ENCODE data around the gene E2F6.

The E2F6 gene

GRCh38 chr2:11491348-11491933 lies 25.5 kb upstream of the E2F6 start:
- Histone ChIP-seq H3K9ac (ENCODE audit: low read depth, low read length, poor library complexity, severe bottlenecking) (no peak overlapping the region), H4K20me1 (ENCODE audit: insufficient read depth, low read length, poor library complexity, severe bottlenecking) (no peaks in the 10 kb centered on the region), H3K79me2 (ENCODE audit: insufficient read depth, low read length) (no peaks in the 10 kb centered on the region), H3K9me2 (replicated peaks; ENCODE audit: low read depth, low read length) (no peaks in the 10 kb centered on the region), H3K4me3 (ENCODE audit: low read length, poor library complexity, severe bottlenecking) (no peak overlapping the region), H3K4me2 (ENCODE audit: low read depth, low read length, poor library complexity, severe bottlenecking) (no peak overlapping the region), H3F3A (ENCODE audit: low read depth) (no peaks in the 10 kb centered on the region), H3K9me3 (ENCODE audit: insufficient read depth, low read depth, low read length) (peaks cover 3% of the 10 kb centered on the region; the same call in 1 of the 2 replicates), H2AFZ (ENCODE audit: low read length) (no peak overlapping the region), H3K36me3 (ENCODE audit: insufficient read depth, low read length) (no peaks in the 10 kb centered on the region), H3K27me3 (ENCODE audit: insufficient read depth, low read length, poor library complexity, severe bottlenecking) (no peaks in the 10 kb centered on the region), H3K4me1 (ENCODE audit: insufficient read depth, low read length, poor library complexity, severe bottlenecking) (no peaks in the 10 kb centered on the region)
- no peak for TF ChIP-seq CTCF (conservative IDR thresholded peaks at IDR 0.05; ENCODE audit: low read length)
- TF ChIP-seq EZH2phosphoT487 (IDR thresholded peaks at IDR 0.05; ENCODE audit: borderline replicate concordance): no peak

- H3K79me2 ChIP-seq (ENCODE audit: insufficient read depth, low read length): no peaks in the 10 kb centered on the region
- H3K36me3 ChIP-seq (ENCODE audit: insufficient read depth, low read length): no peaks in the 10 kb centered on the region
- no peaks in the 10 kb centered on the region for H3K4me1 ChIP-seq (ENCODE audit: insufficient read depth, low read length, poor library complexity, severe bottlenecking)
- H3K9me2 ChIP-seq (replicated peaks; ENCODE audit: low read depth, low read length): no peaks in the 10 kb centered on the region
- H3K27me3 ChIP-seq (ENCODE audit: insufficient read depth, low read length, poor library complexity, severe bottlenecking): no peaks in the 10 kb centered on the region
- no peak overlapping the region for H3K4me2 ChIP-seq (ENCODE audit: low read depth, low read length, poor library complexity, severe bottlenecking)
- H3K9ac ChIP-seq (ENCODE audit: low read depth, low read length, poor library complexity, severe bottlenecking): no peak overlapping the region
- H4K20me1 ChIP-seq (ENCODE audit: insufficient read depth, low read length, poor library complexity, severe bottlenecking): no peaks in the 10 kb centered on the region
- H3K9me3 ChIP-seq (ENCODE audit: insufficient read depth, low read depth, low read length): peaks cover 3% of the 10 kb centered on the region; the same call in 1 of the 2 replicates
- H2AFZ ChIP-seq (ENCODE audit: low read length): no peak overlapping the region
- no peaks in the 10 kb centered on the region for H3F3A ChIP-seq (ENCODE audit: low read depth)
- no peak for TF ChIP-seq EZH2phosphoT487 (IDR thresholded peaks at IDR 0.05; ENCODE audit: borderline replicate concordance)
- TF ChIP-seq CTCF (conservative IDR thresholded peaks at IDR 0.05; ENCODE audit: low read length): no peak
- no peak overlapping the region for H3K4me3 ChIP-seq (ENCODE audit: low read length, poor library complexity, severe bottlenecking)
Observed at GRCh38 chr2:11490194-11490593, 24.2 kb upstream of the E2F6 start.

- Histone ChIP-seq H2AFZ (ENCODE audit: low read length) (no peak overlapping the region), H3K4me3 (ENCODE audit: low read length, poor library complexity, severe bottlenecking) (no peak overlapping the region), H4K20me1 (ENCODE audit: insufficient read depth, low read length, poor library complexity, severe bottlenecking) (no peaks in the 10 kb centered on the region), H3K79me2 (ENCODE audit: insufficient read depth, low read length) (no peaks in the 10 kb centered on the region), H3K9ac (ENCODE audit: low read depth, low read length, poor library complexity, severe bottlenecking) (no peak overlapping the region), H3K9me2 (replicated peaks; ENCODE audit: low read depth, low read length) (no peaks in the 10 kb centered on the region), H3K4me2 (ENCODE audit: low read depth, low read length, poor library complexity, severe bottlenecking) (no peak overlapping the region), H3F3A (ENCODE audit: low read depth) (no peaks in the 10 kb centered on the region), H3K4me1 (ENCODE audit: insufficient read depth, low read length, poor library complexity, severe bottlenecking) (no peaks in the 10 kb centered on the region), H3K9me3 (ENCODE audit: insufficient read depth, low read depth, low read length) (peaks cover 3% of the 10 kb centered on the region; the same call in 1 of the 2 replicates), H3K27me3 (ENCODE audit: insufficient read depth, low read length, poor library complexity, severe bottlenecking) (no peaks in the 10 kb centered on the region), H3K36me3 (ENCODE audit: insufficient read depth, low read length) (no peaks in the 10 kb centered on the region)
- no peak for TF ChIP-seq CTCF (conservative IDR thresholded peaks at IDR 0.05; ENCODE audit: low read length)
- TF ChIP-seq EZH2phosphoT487 (IDR thresholded peaks at IDR 0.05; ENCODE audit: borderline replicate concordance): no peak
Observed at GRCh38 chr2:11488809-11489208, 22.8 kb upstream of the E2F6 start.

Data from Loucy (cell line).